Activated CD4-positive, alpha-beta T cell treated with anti-CD3 and anti-CD28 coated beads for 48 hours (primary cell): Measurements from ENCODE around the gene SLC38A8.

Experiments
- DNase-seq: peaks from one replicate; pipeline ENCODE4 v3.0.0-alpha.2; 2020

Gene SLC38A8

DNA sequence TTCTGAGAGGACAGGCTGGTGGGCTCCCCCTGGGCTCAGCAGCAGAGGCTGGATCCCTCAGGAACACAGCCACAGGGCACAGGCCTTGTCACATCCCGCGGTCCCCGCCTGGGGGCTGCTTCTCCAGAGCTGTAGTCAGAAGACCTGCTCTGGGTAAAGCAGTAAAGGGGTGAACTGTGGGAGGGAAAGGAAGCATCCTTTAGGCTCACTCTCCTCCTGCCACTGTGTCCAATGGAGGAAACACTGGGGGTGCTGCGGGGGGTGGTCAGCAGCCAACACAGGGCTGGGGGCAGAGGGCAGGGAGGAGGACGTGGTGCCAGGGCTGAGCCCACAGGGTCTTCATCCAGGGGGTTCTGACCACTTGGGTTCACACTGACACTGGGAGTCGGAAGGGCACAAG, 5.0 kb upstream of the SLC38A8 start:
- no peak for DNase-seq

GRCh38 chr16:84047206-84047605, 4.6 kb upstream of the SLC38A8 start:
- no peak for DNase-seq

GRCh38 chr16:84045818-84046470, 3.3 kb upstream of the SLC38A8 start:
- DNase-seq: no peak

DNA sequence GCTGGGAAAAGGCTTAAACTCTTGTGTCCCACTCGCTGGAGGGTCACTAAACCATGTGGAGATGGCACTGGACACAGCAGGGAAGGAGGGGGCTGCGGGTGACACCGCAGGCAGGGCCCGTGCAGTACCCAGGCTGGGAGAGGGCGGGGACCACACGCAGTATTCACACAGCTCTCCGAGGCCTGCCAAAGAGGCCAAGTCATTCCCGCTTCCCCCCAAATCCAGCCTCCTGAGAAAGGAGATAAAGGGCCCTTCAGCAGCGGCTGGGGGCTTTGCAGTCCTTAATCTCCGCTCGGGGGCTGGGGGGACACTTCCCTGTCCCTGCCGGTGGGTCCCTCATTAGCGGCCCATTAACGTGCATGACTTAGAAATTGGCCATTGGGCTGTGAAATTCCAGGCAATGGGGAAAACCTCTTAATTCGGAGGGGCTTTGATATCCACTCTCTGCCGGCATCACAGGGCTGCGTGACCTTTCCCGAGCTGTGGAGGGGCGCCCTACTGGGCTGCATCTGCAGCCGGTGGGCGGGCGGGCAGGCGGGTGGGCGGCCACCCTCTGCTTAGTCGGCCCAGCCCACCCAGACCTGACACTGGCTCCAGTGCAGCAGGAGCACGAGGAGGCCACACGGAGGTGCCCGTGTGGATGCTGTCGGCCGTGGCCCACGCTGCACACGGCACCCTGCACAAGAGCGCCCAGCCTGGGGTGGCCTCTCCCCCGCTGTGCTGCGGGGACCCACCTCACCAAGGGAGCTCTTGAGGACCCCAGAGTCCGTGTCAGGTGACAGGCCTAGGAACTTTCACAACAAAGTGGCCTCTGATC, 2.6 kb upstream of the SLC38A8 start:
- DNase-seq: no peak

DNA sequence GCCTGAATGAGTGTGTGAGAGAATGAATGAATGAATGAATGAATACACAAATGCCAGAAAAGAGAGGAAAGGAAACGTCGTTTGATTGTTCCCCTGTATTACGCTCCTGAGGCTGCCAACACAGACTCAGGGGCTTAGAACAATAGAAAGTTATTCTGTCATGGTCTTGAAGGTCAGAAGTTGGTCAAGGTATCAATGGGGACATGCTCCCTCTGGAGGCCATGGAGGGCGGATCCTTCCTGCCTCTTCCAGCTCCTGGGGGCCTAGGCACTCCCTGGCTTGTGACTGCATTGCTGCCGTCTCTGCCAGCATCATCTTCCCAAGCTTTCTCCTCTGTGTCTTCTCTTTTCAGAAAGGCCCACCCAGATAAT, 1.5 kb upstream of the SLC38A8 start:
- DNase-seq: no peak

- no peak for DNase-seq
Observed at GRCh38 chr16:84043486-84044117, 1.0 kb upstream of the SLC38A8 start.

DNA sequence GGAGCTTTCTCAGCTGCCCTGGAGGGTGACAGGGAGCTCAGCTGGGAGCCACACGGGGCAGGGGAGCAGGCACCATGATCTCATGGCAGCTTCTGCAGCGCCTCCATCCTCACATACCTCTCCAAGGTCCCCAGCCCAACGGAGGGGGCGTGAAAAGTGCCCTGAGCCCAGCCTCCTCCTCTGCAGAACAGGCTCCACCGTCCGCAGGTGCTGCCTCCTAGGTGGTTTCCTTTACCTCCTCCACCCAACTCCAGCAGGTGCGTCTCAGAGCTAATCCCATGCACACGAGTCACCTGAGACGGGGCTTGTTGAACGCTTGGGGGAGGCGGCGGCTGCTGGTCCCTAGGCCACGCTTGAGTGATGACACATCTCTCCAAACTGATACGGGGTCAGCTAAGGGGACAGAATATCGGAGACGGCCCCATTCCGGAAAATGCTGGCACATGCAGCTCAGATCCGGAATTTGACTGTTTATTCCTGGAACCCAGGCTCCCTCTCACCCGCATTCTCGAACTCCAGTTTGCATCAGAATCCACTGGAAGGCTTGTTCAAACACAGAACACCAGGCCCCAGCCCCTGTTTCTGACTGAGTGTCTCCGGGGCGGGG, 387 bp upstream of the SLC38A8 start:
- no peak for DNase-seq

- no peak for DNase-seq
Observed at GRCh38 chr16:84041881-84042280, 714 bp downstream of the SLC38A8 start.

GRCh38 chr16:84040823-84041820, 1.5 kb downstream of the SLC38A8 start:
- DNase-seq: no peak

DNA sequence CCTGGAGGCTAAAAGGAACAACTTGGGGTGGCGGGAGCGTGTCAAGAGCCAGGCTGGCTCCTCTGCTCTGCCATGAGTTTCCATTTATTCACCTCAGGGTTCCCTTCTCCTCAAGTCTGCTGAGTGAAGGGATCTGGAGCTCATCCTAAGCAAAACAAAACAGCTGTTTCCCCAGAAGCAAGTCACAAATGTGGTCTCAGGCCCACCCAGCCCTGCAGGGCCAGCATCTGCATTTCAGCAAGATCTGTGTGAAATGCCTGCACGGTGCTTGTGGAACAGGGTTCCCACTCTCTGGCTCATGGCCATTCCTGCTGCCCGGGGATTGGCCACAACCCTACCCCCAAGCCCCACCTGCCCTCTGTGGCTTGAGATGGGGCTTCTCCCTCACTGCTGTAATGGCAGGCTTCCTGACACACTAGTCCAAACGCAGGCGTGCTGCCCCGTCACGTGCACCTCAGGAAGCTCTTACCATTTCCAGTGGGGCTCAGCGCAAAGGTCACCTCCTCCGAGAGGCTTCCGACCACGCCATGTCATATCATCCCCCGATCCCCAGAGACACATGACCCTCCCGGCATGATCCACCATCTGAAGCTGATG, 2.3 kb downstream of the SLC38A8 start:
- no peak for DNase-seq

DNA sequence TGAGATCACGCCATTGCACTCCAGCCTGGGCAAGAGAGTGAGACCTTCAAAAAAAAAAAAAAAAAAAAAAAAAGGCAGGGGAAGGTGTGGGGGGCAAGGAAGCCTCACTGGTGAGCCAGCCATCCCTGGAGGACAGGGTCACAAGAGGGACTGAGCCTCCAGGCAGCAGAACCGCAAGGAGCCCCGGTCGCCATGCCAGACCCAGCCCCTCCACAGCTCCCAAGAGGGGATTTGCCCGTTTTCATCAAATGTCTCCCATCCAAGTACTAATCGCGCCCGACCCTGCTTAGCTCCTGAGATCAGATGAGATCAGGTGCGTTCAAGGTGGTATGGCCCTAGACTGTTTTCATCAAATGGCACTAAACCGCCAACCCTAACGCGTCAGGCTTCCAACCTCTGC, 2.9 kb downstream of the SLC38A8 start:
- no peak for DNase-seq

GRCh38 chr16:84038469-84038868, 4.1 kb downstream of the SLC38A8 start:
- DNase-seq: no peak

- DNase-seq: no peak
Observed at GRCh38 chr16:84036982-84037425, 5.6 kb downstream of the SLC38A8 start.

GRCh38 chr16:84036131-84036530, 6.5 kb downstream of the SLC38A8 start:
- DNase-seq: no peak

- DNase-seq: no peak
Observed at GRCh38 chr16:84034516-84034915, 8.1 kb downstream of the SLC38A8 start.

DNA sequence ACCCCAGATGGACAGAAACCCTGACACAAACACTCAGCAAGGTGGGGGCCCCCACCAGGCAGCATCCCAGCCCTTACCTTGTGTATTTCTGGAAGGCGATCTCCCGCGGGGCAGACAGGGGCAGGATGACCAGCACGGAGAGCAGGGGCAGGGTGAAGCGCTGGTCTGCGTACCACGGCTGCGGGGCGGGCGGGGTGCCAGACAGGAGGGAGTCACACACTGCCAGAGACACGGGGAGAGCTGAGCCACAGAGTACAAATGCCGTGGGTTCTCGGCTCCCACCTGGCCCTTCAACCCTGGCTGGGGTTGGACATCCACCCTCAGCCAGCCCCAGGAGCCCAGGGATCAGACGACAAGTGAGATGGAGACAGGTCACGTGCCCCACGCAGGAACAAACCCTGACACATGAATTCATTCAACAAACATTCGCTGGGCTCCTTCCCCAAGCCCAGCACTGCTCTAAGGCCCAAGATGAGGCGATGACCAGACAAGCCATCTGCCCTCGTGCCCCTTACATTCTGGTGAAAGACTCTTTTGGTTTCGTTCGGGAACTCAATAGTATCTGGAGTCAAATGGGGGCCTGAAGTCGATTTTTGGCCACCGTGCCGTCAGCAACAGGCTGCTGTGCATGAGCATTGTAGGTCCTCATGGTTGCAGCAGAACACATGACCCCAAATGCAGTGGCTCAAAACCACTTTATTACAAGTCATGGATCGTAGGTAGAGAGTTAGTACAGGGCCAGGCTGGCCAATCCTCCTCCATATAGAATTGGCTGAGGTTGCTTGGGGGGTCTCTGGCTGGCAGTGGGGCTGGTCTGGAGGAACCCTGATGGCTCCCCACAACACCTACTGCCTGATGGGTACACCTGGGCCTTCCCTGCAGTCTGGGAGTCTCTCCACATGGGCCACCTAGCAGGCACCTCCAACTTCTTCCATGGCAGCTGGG, 9.1 kb downstream of the SLC38A8 start:
- no peak for DNase-seq

DNA sequence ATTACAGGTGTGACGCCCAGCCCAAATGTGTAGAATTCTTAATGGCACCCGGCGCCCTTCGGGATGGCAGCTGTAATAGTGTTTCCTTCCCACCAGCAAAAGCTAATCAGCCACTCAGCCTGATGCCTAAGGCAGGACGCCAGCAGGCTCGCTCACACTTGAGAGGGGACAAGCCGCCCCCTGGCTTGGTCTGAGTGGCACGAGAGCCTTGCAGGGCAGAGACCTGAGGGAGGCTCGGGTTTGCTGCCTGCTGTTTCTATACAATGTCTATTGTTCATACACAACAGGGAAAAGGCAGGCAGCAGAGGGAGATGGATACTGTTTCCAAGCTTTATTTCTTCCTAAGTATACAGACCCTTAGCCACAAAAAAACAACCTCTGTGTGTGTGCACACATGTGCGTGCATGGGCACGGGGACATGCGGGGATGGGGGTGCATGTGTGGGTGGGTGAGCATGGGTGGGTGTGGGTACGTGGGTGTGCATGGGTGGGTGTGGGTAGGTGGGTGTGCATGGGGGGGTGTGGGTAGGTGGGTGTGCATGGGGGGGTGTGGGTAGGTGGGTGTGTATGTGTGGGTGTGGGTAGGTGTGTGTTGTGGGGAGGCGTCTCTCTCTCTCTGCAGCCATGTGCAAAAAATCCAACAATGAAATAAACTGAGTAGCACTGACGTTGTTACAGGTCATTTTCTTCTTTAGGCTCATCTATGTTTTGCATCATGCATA, 10.0 kb downstream of the SLC38A8 start:
- DNase-seq: no peak

GRCh38 chr16:84031556-84031955, 11.0 kb downstream of the SLC38A8 start:
- DNase-seq: no peak

DNA sequence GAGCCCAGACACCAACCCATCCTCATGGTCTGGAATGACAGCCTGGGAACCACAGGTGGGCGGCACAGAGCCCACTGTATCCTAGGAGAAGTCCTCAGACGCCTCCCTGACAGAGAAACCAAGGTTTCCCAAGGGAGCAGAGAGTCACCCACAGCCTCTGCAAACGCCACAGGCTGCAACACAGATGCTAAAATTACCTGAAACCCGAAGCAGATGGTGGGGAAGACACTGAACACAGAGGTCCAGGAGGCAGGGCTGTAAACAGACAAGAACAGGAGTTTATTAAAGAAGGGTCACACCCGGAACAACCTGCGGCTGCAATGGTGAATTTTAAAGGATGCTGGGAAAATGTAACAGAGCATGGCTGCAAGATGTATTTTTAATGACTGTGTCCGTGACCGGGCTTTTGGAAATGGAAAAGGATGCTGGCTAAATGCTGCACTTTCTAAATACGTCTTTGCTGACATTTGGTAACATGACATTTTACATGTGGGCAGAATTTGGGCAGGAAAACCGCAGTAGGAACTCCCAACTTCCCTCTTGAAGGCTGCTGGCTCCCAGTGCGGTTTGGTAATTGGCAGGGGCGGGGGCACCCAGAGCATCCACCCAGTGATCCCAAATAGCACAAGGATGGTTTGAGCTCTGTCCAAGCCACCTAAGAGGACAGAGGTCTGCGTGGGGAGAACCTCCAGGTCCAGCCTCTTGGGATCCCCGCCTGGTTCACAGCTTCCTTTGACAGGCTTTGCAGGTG, 13.1 kb downstream of the SLC38A8 start:
- DNase-seq: no peak
